GM19468 (cell line): Measurements from ENCODE around the gene ERRFI1.

Experiments used
- ATAC-seq: cut with Tn5 transposase; IDR thresholded peaks from one replicate; pipeline ENCODE4 v1.9.1; 2021; ENCODE audit warnings: mild to moderate bottlenecking, moderate library complexity, moderate number of reproducible peaks; ENCODE audit not compliant: unreplicated experiment; ENCODE audit errors: extremely low read depth

The ERRFI1 gene

DNA sequence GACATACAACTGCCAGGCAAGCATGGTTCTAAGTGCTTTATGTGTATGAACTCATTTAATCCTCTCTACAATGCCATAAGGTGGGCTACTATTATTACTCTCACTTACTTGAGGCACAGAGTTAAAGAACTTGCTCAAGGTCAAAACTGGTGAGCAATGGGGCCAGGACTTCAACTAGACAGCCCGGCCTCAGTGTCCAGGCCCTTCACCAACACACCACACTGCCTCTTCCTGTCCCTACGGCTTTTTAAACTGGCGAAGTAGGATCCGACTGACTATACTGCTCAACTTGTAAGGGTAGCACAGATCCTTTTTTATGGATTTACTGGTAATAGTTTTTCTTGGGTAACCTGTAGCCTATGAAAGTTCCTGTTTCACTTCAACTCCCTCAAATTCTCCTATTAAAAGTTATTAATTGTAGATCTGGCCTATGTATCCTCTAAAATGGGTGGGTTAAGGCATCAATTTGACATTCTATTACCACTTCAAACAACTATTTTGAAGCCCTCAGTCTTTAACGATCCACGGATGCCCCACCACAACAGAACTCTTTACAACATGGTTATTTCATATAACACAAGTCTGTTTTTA lies 4.3 kb downstream of the ERRFI1 start:
- no peak for ATAC-seq

DNA sequence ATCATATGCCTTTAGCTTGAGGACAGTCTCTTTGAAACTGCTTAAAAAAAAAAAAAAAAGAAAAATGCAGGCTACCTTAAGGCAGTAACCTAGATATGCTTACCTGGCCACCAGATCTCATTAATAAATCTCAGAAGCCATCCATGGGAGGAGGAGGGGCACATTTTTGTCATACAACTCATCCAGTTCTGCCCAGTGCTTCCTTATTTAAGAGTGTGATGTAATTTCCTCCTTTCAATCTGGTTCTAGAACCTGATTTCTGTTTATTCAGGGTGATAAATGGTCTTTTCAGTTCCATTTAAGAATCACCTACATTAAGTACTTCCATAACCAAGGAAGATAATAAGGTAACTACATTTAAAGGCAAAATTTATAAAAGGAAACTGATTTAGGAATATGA lies 6.1 kb downstream of the ERRFI1 start:
- ATAC-seq, result no peak

GRCh38 chr1:8019229-8019620 lies 6.9 kb downstream of the ERRFI1 start:
- no peak for ATAC-seq

DNA sequence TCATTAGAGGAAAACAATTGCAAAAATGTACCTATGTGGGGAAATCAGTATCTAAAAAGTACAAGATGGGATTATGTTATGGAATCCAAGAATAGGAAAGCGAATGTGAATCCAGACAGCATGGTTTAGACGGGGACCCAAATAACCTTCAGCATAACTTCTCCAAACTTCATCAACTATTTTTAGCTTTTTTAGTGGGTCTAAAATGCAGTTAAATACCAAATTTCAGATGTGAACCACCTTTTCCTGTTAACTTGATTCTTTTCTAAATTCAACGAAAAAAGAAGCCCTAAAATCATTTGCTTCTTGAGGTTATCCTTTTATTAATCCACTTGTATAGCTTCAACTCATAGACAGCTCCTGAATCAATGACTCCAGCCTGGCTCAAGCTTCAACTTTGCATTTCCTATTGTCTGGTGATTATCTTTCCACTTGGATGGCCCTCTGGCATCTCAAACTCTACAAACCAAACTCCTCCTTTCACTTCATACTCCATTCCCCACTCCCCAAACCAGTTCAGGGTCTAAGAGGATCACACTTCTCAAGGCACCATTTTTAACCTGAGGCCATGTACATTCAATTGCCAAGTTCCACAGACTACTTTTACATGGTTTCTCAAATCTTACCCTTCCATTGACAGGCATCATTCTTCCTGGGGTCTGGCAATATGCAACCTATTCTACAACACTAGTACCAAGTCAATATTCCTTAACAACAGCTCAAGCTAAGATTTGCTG lies 7.4 kb downstream of the ERRFI1 start:
- ATAC-seq, result no peak

- ATAC-seq, result no peak
These were observed 8.5 kb downstream of the ERRFI1 start for GRCh38 chr1:8017495-8018197.

- no peak for ATAC-seq
These were observed 9.2 kb downstream of the ERRFI1 start for GRCh38 chr1:8016895-8017241.

DNA sequence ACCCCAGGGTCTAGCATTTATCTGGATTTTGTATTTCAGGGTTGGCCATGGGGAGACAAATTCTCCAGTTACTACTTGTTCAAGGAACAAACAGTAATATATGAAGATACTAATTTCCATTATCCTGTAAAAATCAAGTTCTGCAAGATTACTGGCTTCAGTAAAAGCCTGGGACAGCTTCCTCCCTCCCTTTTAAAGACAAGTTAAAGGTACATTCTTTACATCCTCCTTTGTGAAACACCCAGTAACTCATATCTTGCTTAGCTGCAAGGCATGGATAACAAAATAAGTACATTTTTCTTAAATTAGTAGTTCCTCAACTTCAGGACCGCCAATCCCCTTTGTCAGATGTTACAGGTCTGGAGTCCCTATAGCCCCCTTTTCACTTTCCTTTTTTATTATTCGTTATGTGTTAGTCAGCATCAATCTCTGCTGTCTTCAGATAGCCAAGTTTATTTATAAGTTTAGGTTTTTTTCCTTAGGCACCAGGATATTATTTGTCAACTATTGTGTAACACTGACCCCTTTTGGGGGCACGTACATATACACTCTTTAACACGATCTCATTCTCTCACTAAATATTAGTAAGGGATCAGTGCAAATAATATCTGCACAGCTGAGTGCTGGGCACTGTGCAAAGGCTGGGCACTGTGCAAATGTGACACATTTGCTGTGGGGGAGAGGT lies 9.8 kb downstream of the ERRFI1 start:
- ATAC-seq, result no peak

DNA sequence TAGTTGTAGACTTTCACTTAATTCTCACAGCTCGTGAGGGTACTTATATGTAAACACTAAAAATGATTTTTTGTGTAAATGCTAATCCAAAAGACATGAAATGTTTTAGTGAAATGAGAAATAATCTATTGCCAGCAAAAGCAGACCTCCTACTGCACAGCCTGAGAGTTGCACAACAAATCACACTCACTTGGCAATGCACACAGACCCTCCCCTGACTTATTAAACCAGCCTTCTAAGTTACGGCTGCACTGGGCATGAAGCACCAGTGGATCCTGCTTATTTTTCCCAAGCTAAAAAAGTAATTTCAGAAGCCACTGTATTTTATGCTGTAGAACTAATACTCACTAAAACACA lies 10.3 kb downstream of the ERRFI1 start:
- ATAC-seq, result no peak

DNA sequence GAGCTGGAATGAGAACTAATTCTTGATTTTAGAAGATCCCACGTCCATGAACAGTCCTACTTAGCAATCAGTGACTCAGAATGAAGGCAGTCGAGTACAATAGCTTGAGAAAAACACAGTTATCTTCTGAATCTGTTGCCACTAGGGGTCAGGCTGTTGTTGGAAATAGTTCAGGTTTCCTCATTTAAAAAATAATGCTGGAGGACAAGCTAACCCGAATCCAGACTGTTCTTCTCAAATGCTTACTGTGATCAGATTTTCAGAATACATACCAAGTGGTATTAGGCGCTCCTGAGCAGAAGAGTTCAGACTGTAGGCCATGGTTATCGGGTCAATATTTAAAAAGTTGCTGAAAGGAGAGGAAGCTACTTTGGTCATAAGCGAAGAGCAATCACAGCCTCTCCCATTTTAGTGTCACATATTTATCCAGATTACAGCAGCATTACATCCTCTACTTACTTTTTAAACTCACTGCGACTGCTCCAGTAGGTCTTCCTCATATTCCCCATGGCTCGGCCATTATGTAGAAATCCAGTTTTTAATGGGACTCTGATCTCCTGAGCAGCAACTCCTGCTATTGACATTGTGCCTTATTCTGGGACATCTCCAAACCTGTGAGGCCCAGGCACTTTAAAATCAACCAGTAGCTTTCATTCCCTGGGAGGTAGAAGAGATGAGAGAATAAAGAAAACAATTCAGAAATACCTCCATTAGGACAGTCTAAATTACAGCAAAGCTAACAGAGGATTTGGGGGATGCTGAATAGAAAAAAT lies 10.9 kb downstream of the ERRFI1 start:
- no peak for ATAC-seq

- ATAC-seq, result no peak
These were observed 11.6 kb downstream of the ERRFI1 start for GRCh38 chr1:8014381-8014988.

DNA sequence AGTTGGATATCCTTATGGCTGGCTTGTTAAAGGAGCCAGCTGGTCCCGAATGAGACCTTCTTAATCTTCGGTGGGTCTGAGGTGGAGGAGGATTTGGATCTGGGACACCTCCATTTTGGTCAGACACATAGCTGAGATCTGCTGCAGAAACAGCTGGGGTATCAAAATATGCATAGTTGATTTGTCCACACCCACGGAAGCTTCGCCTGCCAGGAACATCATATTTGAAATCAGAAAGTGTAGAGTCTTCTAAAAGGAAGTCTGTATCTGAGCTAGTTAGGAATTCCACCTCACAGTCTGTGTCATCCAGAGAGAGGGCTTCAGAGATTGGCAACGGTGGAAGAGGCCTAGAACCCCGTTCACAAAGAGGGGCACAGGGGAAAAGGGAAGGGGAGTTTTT lies 12.3 kb downstream of the ERRFI1 start:
- ATAC-seq, result no peak

DNA sequence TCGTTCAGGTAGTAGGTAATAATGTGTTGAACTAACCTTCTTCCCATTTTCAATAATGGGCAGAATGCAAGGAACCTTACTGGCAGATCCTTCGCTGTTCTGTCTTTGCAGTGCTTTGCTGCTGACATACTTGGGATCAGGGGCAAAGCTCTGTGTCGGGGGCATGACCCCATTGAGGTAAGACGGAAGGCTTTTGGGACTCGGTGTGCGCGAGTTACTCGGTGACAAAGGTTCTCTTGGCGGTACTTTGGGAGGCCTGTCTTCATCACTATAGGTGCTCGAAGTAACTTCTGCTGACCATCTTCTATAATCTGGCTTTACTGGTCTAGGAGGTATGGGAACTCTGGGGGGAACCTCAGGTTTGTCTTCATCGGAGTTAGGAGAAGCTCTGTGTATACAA lies 12.7 kb downstream of the ERRFI1 start:
- no peak for ATAC-seq

DNA sequence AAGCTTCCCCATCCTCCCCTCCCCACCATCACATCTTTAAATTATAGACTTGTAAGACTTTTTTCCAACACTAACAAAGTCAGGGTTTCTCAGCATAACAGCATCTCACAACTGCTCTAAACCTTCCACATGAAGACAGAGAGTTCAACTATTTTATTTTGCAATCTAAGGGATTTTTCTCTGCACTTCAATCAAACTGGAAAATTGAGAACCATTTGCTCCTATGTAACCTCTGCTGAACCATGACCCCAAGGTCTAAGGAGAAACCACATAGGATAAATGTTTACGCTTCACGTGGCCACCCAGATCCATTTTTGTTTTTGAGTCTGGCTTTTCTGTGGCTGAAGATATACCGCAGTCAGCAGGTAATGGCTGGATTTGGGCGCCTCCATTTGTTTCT lies 13.2 kb downstream of the ERRFI1 start:
- no peak for ATAC-seq

GRCh38 chr1:8011923-8012858 lies 13.9 kb downstream of the ERRFI1 start:
- no peak for ATAC-seq

GRCh38 chr1:8011016-8011415 lies 15.1 kb downstream of the ERRFI1 start:
- no peak for ATAC-seq

GRCh38 chr1:8010080-8010664 lies 15.9 kb downstream of the ERRFI1 start:
- ATAC-seq, result no peak

GRCh38 chr1:8009043-8010002 lies 16.8 kb downstream of the ERRFI1 start:
- ATAC-seq, result no peak
